NCI-H2029 (cell line): ENCODE data around the gene PLEKHA6.

Experiments used
- DNase-seq: peaks from one replicate; lab custom pipeline; 2025; lab: John Stamatoyannopoulos, UW

The PLEKHA6 gene

DNA sequence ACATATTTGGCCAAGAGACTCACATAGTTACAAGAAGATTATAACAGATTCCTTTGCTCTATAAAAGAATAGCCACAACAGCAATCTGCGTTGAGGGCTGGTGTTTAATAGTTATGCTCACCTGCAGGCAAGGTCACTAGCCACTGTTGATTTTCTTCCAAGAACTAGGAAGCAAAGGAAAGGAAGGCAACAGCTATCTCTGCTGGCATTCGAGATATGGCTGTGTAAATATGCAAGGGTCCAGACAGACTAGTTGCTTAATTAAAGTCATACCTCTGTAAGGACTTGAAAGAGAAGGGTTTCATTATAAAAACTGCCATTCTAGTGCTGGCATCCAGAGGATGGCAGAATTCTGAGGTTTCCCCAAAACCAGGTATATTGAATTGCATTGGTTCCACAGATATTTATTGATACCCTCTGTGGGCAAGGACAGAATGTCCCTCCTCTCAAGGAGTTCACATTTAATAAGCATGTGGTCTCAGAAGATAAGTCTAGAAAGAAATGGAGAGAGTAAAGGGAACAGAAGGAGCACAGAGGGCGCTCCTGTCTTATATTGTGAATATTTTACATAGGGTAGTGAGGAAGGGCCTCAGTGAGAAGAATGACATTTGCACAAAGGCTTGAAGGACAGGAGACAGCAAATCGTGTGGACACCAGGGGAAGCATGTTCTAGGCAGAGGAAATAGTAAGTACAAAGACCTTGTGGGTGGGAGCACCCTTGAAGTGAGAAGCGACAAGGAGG is 23.6 kb upstream of the PLEKHA6 start:
- no peak for DNase-seq

DNA sequence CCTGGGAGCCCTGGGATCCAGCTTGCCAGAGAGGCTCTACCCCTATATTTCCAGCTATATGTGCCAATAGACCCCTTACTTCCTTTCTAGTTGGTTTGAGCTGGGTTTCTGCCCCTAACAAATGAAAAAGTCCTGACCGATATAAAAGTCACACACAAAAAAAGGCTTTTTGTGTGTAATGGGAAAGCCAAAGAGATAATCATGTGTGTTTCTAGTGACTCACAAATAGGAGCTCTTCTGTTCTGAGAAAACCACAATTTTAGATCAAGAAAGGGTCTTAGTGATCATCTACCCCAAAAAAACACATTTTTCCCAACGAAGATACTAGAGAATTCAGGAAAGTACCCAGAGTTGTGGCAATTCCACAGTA is 23.0 kb upstream of the PLEKHA6 start:
- DNase-seq: no peak

DNA sequence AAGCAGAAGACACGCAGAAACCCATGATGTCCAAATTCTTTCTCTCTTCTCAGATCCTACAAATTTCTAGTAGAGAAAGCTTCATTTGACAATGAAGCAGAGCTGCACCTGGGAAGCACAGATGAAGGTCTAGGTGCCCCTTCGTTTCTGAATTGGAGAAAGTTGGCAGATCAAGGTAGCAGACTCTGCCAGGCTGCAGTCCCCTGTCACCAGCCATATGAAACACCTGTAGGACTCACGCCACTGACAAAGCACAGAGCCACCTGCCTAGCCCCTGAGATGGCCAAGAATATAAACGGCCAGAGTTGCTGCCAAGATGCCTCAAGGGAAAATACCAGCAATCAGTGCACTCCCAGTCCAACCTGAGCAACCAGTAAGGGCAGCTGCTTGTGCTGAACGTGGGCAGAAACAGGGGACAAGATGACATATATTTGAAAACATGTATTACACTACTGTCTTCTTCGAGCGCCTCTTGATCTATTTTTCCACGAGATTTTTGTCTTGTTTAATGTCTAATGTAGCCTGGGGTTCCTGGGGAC is 20.6 kb upstream of the PLEKHA6 start:
- no peak for DNase-seq

DNA sequence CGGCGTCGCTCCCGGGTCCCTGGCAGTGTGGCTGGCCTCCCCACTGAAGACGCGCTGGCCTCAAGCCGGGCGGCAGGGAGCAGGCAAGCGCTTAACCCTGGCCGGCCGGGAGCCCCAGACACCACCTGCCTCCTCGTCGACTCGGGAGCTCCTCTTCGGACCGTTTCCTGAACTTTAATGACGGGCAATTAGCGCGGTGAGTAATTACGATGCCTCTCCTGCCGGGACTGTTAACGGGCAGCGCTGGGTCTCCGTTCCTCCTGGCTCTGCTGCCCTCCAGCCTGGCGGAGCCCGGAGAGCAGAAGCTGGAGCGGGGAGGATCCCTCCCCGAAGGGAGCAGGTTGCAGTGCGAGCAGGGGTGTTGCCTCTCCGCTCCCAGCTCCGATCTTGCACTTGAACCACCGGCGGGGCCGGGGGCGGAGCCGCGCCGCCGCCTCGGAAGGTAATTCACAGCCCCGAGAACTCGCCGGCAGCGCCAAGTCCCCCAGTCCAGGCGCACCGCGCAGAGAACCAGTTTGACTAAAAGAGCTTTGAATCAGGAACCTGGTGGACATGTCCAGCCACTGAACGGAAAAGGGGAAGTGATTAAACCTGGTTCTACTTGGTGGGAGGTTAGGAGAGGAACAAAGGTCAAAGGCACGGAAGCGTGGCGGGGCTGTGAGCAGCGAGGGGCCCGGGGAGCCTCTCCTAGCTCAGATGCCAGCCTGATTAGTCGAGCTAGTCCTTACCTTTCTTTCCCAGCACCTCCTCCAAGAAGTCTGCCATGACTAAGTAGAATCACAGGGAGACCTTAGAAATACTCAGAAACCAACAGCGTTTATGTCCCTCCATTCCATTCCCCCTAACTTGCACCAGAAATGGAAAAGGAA is 18.3 kb upstream of the PLEKHA6 start:
- no peak for DNase-seq

DNA sequence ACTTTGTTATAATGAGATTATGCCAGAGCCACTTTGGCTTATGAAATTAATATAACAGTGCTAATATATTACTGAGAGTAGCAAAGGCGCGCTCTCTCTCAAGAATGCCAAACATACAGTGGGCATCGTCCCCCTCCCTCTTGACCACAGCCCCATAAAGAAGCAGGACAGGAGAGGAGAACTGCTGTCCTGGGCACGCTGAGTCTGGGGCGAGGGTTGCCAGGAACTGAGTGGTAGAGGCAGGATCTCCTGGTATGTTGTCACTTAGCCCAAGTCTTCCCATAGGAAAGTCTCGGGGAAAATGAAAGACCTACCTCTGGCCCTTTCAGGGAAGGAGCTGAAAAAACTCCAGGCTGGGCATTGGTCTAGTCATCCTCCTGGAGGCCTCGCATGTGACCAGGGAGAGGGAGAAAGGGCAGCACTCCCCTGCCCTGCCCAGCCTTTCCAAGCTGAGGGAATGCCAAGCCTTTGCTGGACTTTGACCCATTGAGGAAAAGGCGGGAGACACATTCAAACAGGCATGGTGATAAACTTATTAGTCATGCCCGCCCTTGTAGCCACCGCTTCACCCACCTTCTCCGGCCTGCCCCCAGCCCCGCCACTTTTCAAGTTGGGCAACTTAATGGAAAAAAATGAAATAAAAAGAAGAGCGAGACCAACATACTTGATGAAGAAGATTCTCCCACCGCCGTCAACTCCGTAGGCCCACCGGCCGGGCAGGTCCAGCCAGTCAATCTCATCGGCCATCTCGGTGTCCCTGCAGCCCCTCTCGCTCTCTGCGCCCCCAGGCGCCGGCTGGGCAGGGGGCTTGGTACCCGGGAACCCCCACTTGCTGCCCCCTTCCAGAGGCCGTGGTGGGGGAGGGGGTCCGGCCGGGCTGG is 17.4 kb upstream of the PLEKHA6 start:
- DNase-seq: no peak

DNA sequence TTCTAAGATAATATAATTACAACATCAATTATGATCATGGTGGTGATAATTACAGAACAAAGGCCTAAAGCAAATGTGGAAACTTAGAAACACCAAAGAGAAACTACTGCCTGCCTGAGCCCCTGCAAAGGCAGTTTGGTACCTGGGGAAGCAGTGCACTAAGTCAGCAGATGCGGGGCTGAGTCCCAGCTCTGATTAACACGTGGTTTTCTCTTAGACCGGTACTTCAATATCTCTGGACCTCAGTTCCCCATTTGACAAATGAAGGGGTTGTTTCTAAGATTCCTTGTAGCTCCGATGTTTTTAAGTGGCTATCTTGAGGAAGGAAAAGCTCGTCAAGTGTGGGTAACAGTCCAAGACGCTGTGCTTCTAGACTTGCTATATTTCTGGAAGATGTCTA is 16.7 kb upstream of the PLEKHA6 start:
- DNase-seq: no peak

DNA sequence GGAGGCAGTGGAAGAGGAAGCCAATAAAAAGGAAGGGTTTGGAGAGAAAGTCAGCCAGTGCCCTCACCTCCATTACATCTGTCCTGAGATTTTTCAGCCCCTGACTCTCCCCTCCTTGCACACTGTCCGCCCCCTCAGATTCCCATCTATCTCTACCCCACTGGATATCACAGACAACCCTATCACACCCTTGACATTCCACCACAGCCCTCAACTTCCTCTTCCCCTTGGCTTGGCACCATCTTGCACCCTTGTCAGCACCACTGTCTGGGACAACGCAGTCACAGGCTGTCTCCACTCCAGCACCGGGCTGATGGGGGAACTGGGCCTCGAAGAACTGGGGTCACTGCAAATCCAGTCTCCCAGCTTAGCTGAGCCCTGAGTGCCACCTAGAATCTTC is 14.2 kb upstream of the PLEKHA6 start:
- no peak for DNase-seq

DNA sequence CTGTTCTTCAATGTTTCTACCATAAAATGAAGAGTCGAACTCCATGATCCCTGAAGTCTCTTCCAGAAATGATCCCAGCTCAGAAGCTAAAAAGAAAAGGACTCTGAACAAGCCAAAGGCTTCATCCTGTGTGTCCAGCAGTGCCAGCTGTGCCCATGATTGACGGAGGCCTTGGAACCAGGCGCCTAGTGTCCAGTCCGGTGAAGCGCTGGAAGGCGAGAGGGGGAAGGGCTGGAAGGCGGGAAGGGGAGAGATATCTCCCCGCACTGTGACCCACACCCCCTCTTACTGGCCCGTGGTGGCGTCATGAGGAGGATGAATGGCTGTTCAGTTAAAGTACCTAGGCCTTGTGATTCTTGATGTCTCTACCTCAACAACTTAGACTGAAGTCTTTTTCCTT is 10.4 kb upstream of the PLEKHA6 start:
- DNase-seq: no peak

DNA sequence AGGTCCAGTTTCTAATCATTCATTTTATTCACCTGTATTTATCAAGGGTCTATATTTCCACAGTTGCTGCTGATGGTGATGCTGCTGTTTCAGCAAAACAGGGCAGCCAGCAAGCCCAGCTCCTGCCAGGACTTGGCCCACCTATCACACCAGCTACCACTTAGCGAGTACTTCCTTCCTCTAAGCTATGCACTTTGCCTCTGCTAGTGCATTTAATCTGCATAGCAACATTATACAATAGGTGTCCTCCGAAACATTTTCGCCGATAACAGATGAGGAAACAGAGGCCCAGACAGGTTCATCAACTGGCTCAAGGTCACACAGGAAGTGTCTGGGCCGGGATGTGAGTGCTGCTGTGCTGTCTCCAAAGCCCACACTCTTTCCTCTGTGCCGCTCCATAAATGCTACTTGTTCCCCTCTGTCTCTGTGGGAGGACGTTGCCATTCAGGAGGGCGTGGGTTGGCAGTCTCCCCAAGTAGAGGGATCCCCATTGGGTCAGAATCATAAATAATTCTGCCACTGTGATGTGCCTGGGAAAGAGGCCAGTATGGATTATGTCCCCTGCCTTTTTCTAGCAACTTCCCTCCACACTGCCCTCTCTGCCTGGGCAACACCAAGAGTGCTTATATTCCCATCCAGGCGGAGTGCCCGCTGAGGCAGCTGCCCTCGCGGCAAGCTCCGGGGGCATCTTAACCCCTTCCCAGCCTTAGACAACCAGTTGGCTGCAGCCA is 9.4 kb upstream of the PLEKHA6 start:
- DNase-seq: no peak

DNA sequence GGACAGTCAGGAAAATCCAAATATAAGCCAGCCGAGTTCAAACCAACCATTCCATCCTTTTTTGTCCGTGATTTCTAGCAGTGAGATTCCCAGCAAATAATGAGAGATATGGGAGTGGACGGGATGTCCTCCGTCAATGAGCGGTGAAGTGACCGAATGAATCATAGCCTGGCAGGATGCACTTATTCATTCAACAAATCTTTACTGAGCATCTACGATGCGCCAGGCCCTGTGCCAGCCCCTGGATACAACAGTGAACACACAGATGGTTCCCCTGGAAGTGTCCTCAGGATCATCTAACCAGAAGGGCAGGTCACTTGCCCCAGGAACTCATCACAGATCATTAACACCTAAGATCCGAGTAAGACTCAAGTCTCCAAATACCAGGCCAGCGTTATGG is 8.2 kb upstream of the PLEKHA6 start:
- DNase-seq: no peak

DNA sequence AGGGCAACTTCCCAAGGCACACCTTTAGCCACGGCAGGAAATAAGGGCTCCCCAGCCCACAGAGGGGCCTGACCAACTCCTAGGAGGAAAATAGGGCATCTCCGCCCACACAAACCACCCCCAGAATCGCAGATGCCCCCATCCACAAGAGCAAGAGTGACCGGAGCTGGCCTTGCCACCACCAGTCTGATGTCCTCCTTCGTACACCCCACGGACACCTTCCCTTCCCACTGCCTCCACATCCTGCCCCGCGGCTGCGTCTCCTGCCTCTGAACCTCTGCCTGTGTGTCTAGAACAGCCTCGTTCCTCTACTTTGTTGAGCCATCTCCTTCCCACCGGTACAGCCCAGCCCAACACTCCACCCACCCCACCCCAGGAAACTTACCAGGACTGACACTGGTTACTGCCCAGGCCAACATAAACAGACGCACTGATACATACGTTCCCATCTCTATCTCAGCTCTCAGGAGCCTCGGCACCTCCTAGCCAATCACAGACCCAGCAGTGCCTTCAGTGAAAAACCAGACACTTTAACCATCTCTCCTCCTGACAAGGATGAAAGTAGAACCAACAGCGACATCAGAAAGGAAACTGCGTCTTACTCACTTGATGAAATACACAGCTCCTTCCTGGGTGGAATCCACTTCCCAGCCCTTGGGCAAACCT is 7.6 kb upstream of the PLEKHA6 start:
- DNase-seq: no peak

DNA sequence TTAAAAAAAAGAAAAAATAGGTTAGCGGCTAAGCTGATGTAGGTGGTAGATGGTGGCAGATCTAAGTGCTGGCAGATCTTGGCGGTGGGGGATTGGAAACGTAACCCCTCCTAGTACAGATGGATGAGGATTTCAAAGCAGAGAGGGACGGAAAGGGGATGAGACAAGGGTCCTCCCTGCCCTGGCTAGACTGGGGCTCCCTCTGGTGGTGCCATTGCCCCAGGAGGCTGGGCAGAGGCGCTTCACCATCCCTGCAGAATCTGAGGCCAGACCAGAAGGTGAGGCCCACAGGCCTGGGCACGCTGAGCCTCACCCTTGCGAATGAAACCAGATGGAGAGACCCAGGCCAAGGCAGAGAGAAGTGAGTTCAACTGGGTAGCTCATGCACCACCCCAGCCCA is 7.0 kb upstream of the PLEKHA6 start:
- no peak for DNase-seq

DNA sequence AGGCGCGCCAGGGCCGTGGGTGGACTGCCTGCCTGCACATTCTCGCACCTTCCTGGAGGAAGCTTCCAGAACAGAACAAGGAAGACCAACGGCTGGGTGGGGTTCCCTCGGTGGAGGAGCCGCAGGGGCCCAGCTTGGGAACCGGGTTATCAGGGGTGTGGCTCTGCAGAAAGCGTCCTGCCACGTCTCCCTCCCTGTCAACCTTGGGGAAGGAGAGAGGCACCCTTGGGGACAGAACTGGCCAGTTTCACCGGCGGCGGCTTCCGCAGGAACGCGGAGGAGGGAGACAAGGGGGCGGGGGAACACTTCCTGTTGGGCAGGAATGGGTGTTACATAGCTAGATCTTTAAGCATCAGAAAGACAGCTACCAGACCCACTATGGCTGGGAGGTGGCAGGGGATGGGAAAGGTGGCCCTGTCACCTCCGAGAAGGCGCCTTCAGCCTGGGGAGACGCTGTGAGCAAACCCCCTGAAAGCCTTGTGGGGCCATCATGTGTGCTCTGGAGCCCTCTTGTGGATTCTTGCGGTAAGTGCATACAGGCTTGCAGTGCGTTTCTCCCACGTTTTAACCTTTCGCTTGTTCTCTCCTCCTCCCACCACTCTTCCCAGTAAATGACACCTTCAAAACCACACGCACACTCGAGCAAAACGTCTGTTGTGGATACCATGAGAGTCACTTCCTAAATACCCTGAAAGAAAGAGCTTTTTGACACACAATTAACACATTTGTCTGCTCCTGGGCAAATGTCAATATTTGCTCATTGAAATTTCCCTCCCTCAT is 3.8 kb upstream of the PLEKHA6 start:
- DNase-seq: peak; percentile 59

DNA sequence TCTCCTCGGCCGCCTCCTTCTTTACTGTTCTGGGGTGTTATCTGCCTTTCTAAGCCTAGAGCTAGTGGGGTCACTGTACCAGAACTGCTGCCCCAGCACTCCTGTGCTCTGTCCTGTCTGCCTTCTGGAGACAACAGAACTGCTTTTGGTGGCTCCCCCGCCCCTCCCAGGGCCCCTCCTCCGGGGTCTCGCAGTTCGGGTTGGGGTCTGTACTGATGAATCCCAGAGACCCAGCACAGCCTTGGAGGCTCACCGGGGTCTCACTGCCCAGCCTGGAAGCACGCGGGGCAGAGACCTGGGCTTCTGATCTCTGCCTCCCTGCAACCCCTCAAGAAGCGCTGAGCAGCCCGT is 3.2 kb upstream of the PLEKHA6 start:
- no peak for DNase-seq

DNA sequence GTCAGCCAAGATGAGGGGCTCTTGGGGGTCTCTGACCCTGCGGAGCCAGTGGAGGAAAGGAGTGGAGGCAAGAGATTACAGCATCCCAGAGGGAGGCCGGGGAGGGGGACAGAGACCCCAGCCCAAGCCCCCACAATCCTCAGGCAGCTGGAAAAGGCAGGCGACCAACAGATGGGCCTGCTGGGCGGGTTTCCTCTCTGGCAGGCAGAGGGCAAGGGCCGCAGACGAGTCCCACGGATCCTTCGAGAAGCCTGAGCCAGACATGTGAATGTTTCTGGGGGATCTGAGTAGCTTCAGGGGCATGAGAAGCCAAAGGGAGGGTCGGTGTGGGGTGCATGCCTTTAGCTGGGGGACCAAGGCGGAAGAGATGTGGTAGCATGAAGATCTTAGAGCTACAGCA is 2.1 kb upstream of the PLEKHA6 start:
- no peak for DNase-seq

DNA sequence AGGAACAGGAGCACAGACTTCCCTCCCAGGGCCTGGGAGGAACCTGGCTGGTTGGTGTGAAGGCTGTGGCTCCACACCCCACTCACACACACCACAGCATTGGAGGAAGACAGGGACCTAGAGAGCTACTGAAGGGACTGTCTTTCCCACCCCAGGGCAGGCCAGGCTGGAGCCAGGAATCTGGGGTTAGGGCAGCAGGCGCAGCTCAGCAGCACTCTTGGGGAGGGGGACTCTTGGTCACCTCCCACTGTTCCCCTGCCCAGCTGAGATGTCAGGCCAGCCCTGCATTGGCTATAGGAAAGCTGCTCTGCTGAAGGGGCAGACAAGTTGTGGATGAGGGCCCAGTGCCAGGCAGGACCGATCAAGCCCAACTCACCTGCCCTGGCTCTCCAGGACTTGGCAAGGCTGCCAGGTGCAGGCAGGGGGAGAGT is 1.6 kb upstream of the PLEKHA6 start:
- DNase-seq: no peak

DNA sequence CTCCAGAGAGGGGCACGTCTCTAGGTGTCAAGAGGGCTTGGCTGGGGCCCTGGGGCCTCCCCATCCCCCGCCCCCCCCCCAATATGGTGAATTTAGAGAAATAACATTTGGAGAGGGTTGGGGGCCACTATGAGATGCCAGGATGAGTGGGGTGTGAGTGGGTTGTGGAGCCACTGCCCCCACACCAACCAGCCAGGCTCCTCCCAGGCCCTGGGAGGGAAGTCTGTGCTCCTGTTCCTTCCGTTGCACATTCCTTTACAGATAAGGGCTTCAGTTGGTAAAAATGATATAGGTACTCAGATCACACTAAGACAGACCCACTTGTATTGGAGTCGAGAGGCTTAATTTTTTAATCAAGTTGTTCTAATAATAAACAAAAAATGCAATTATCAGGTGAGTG is 585 bp upstream of the PLEKHA6 start:
- no peak for DNase-seq

DNA sequence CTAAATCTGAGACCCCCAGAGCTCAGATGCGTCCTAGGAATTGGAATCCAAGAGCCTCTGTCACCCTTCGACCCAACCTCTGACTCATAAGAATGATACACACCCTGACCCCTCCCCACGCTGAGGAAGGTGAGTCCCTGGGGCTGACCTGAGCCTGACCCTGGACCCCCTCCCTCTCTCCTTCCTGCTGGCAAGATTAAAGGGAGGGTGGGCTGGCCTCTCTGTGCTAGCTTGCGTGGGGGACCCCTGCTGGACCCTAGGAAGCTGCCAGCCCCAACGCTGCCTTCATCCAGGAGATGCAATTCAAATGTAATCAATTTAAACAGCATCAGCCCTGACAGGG is 627 bp downstream of the PLEKHA6 start:
- DNase-seq: no peak

DNA sequence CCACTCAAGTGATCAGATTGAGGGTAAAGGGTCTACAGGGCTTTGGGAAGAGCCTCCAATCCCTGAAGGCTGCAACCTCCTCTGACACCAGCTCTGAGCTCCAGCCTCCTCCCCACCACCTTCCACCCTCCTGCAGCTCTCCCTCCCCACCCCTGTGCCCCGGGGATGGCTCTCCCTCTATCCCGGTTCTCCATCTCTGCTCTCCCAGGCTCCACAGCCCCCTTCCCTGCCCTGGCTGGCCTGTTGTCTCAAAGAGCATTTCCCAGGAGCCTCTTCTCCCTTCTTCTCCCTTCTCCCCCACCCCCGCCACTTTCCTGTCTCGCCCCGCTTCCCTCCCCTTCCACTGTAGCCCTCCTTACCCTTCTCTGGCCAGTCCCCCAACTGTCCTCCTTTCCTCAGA is 1.1 kb downstream of the PLEKHA6 start:
- no peak for DNase-seq
